Body of pancreas (tissue), 4 donors: ENCODE measurements around the gene ARID4B. TPM values are rescaled to one million over a fixed set of nuclear protein-coding genes. Genes with fewer than 3 reads are reported as not detected.

ENCODE experiments used
- ATAC-seq: fragments of 150-250 bp; one replicate; pipeline ENCODE4 v1.9.1; 2016
- DNase-seq, 4 donors: peaks; one replicate each; pipeline ENCODE4 v3.0.0-alpha.2; 2019
- H3K27ac ChIP-seq, 4 donors: fragments of 200-600 bp; sonication (generic); 1 replicate in 3 of 4; 2 replicates in 1 of 4; pipeline versions ENCODE4 v1.5.1 to v1.6.1; 2016 to 2019; ENCODE audit warnings: mild to moderate bottlenecking in 1 of 4, mixed read lengths in 1 of 4, moderate library complexity in 1 of 4
- H3K27me3 ChIP-seq, 2 donors: fragments of 200-600 bp; sonication (generic); one replicate each; pipeline ENCODE4 v1.6.0; 2016; ENCODE audit warnings: mild to moderate bottlenecking in 1 of 2
- H3K36me3 ChIP-seq, 2 donors: fragments of 200-600 bp; sonication (generic); replicated peaks in 1 of 2; 2 replicates each; pipeline ENCODE4 v1.5.1; 2016; ENCODE audit warnings: low read depth in 2 of 2; ENCODE audit not compliant: insufficient read depth in 1 of 2
- H3K4me1 ChIP-seq: fragments of 200-600 bp; sonication (generic); one replicate; pipeline ENCODE4 v1.6.0; 2016
- H3K4me3 ChIP-seq, 2 donors: fragments of 200-600 bp; sonication (generic); 1 replicate in 1 of 2; 2 replicates in 1 of 2; pipeline ENCODE4 v1.5.1; 2016 to 2019
- H3K9me3 ChIP-seq, 3 donors: fragments of 200-600 bp; sonication (generic); 1 replicate in 2 of 3; 2 replicates in 1 of 3; pipeline ENCODE4 v1.5.1; 2016
- CTCF ChIP-seq, 7 experiments: fragments of 450-650 bp in 4 of 7; fragments of 200-600 bp in 3 of 7; sonication (generic) in 3 of 7; IDR thresholded peaks; one replicate each; pipeline ENCODE4 v1.5.1; 2016 to 2019; ENCODE audit warnings: antibody characterized with exemption in 7 of 7
- POLR2A ChIP-seq, 3 donors: fragments of 450-650 bp; IDR thresholded peaks; one replicate each; pipeline ENCODE4 v1.6.1; 2016; ENCODE audit warnings: antibody characterized with exemption in 3 of 3, mild to moderate bottlenecking in 2 of 3
- WGBS, 2 donors: methylation state at CpG; one replicate each; pipeline ENCODE4 v1.1.5; 2017; 5-methylcytosine and 5-hydroxymethylcytosine counted together
- intact Hi-C: fragments of 100-400 bp; cut with DNase I; formaldehyde crosslinking; loops from one replicate; pipeline ENCODE4 v1.15.1; 2023
- total RNA-seq, 2 donors: library from RNA; depleted of rRNA; stranded (reverse); fragments of >200 nt; gene quantifications; one replicate each; pipeline ENCODE4 v1.1.0, GENCODE V29; 2016

The ARID4B gene
- total RNA-seq, 2 donors from 2014 or later = 27.7 to 35.3 TPM

- H3K27me3 ChIP-seq = no peaks in the 10 kb centered on the region
- TF ChIP-seq POLR2A (IDR thresholded peaks at IDR 0.05) = no peak
- H3K36me3 ChIP-seq = no peaks in the 10 kb centered on the region
- peaks cover 44% of the 10 kb centered on the region for H3K4me1 ChIP-seq
- intact Hi-C loops = no loop called here
- 89 to 94% methylated on average over 7 of the region's 7 CpGs for WGBS, 2 donors
- peak overlapping the region in 1 of 4 donors; percentile 32 for H3K27ac ChIP-seq
- DNase-seq (no peak), ATAC-seq (no peak)
- H3K4me3 ChIP-seq = no peak overlapping the region
- no peaks in the 10 kb centered on the region for H3K9me3 ChIP-seq
These were observed 20.5 kb downstream of the ARID4B start for GRCh38 chr1:235307158-235308124.

GRCh38 chr1:235304549-235305451, 23.2 kb downstream of the ARID4B start:
- WGBS, 2 donors = 24 to 35% methylated on average over 6 of the region's 6 CpGs
- H3K27me3 ChIP-seq = no peaks in the 10 kb centered on the region
- peaks cover 45% of the 10 kb centered on the region for H3K4me1 ChIP-seq
- H3K9me3 ChIP-seq = no peaks in the 10 kb centered on the region
- DNase-seq = peak in 2 of 4 donors; percentile 26 to 30
- H3K36me3 ChIP-seq = no peaks in the 10 kb centered on the region
- peak overlapping the region in 3 of 4 donors; percentile 17 to 63 (median 18) for H3K27ac ChIP-seq
- intact Hi-C loops = no loop called here
- TF ChIP-seq CTCF (IDR thresholded peaks at IDR 0.05) (no peak), POLR2A (IDR thresholded peaks at IDR 0.05) (no peak)
- peak; percentile 55 for ATAC-seq
- H3K4me3 ChIP-seq = no peak overlapping the region

GRCh38 chr1:235302143-235302542, 25.8 kb downstream of the ARID4B start:
- DNase-seq (no peak), ATAC-seq (no peak)
- 56 to 75% methylated on average over 1 of the region's 1 CpG for WGBS, 2 donors
- H3K27ac ChIP-seq = no peak overlapping the region
- peaks cover 67% of the 10 kb centered on the region for H3K4me1 ChIP-seq
- H3K27me3 ChIP-seq = no peaks in the 10 kb centered on the region
- H3K36me3 ChIP-seq = no peaks in the 10 kb centered on the region
- H3K9me3 ChIP-seq = no peaks in the 10 kb centered on the region
- TF ChIP-seq CTCF (IDR thresholded peaks at IDR 0.05) (no peak), POLR2A (IDR thresholded peaks at IDR 0.05) (no peak)
- H3K4me3 ChIP-seq = no peak overlapping the region
- intact Hi-C loops = no loop called here

- Histone ChIP-seq H3K27ac (peak overlapping the region in 1 of 4 donors; percentile 61), H3K9me3 (no peaks in the 10 kb centered on the region), H3K4me1 (peaks cover 69% of the 10 kb centered on the region), H3K36me3 (no peaks in the 10 kb centered on the region), H3K4me3 (no peak overlapping the region), H3K27me3 (no peaks in the 10 kb centered on the region)
- ATAC-seq (no peak), DNase-seq (no peak)
- TF ChIP-seq CTCF (IDR thresholded peaks at IDR 0.05) (no peak), POLR2A (IDR thresholded peaks at IDR 0.05) (no peak)
- intact Hi-C loops = no loop called here
- WGBS, 2 donors = 24 to 31% methylated on average over 10 of the region's 10 CpGs
These were observed 28.7 kb downstream of the ARID4B start for GRCh38 chr1:235299169-235299858.
